HEK293 (cell line): ENCODE measurements around the gene PPY.
A peak's percentile ranks its signal among the peaks of the same experiment; 100 is the strongest.

Experiments used
- BCL6B ChIP-seq: fragments of 450-650 bp; formaldehyde crosslinking; IDR thresholded peaks from 2 replicates; pipeline ENCODE4 v1.5.1; 2017; ENCODE audit warnings: missing biosample characterization, missing genetic modification characterization
- FEZF1 ChIP-seq: fragments of 450-650 bp; formaldehyde crosslinking; IDR thresholded peaks from 2 replicates; pipeline ENCODE4 v1.5.1; 2016; ENCODE audit warnings: missing biosample characterization, missing genetic modification characterization
- HOXC10 ChIP-seq: sonication (generic); formaldehyde crosslinking; IDR thresholded peaks from 2 replicates; pipeline ENCODE4 v1.8.1; 2023; ENCODE audit warnings: mild to moderate bottlenecking, missing genetic modification reagents
- IKZF3 ChIP-seq: fragments of 450-650 bp; IDR thresholded peaks from 2 replicates; pipeline ENCODE4 v1.5.0; 2018; ENCODE audit warnings: missing biosample characterization, mild to moderate bottlenecking, missing genetic modification characterization, moderate library complexity
- PBX3 ChIP-seq: sonication (generic); formaldehyde crosslinking; IDR thresholded peaks from 2 replicates; pipeline ENCODE4 v1.8.1; 2022; ENCODE audit warnings: mild to moderate bottlenecking, moderate library complexity, missing genetic modification reagents
- PRDM1 ChIP-seq: fragments of 450-650 bp; formaldehyde crosslinking; IDR thresholded peaks from 2 replicates; pipeline ENCODE4; 2016; ENCODE audit warnings: missing biosample characterization, missing genetic modification characterization
- PRDM4 ChIP-seq: fragments of 450-650 bp; formaldehyde crosslinking; IDR thresholded peaks from 2 replicates; pipeline ENCODE4 v1.5.1; 2017; ENCODE audit warnings: missing biosample characterization, missing genetic modification characterization
- PRDM6 ChIP-seq: fragments of 450-650 bp; formaldehyde crosslinking; IDR thresholded peaks from 2 replicates; pipeline ENCODE4 v1.5.1; 2017; ENCODE audit warnings: missing biosample characterization, missing genetic modification characterization
- SCRT1 ChIP-seq: fragments of 450-650 bp; formaldehyde crosslinking; IDR thresholded peaks from 2 replicates; pipeline ENCODE4 v1.5.1; 2016; ENCODE audit warnings: missing biosample characterization, missing genetic modification characterization, borderline replicate concordance
- WT1 ChIP-seq: fragments of 450-650 bp; formaldehyde crosslinking; IDR thresholded peaks from 2 replicates; pipeline ENCODE4 v1.5.1; 2016; ENCODE audit warnings: missing biosample characterization, missing genetic modification characterization
- ZBTB20 ChIP-seq: fragments of 450-650 bp; formaldehyde crosslinking; IDR thresholded peaks from 2 replicates; pipeline ENCODE4 v1.5.1; 2016; ENCODE audit warnings: missing biosample characterization, missing genetic modification characterization
- ZBTB26 ChIP-seq: fragments of 450-650 bp; formaldehyde crosslinking; optimal IDR thresholded peaks from 2 replicates; pipeline ENCODE3; 2016; ENCODE audit warnings: missing biosample characterization, mild to moderate bottlenecking, missing genetic modification characterization
- ZBTB49 ChIP-seq: fragments of 450-650 bp; formaldehyde crosslinking; IDR thresholded peaks from 2 replicates; pipeline ENCODE4 v1.5.1; 2016; ENCODE audit warnings: missing biosample characterization, missing genetic modification characterization, low read depth
- ZNF133 ChIP-seq: fragments of 450-650 bp; formaldehyde crosslinking; IDR thresholded peaks from 2 replicates; pipeline ENCODE4 v1.5.1; 2016; ENCODE audit warnings: missing biosample characterization, missing genetic modification characterization
- ZNF157 ChIP-seq: fragments of 450-650 bp; formaldehyde crosslinking; IDR thresholded peaks from 2 replicates; pipeline ENCODE4 v1.5.1; 2016; ENCODE audit warnings: missing biosample characterization, missing genetic modification characterization
- ZNF221 ChIP-seq: fragments of 450-650 bp; formaldehyde crosslinking; IDR thresholded peaks from 2 replicates; pipeline ENCODE4 v1.5.1; 2017; ENCODE audit warnings: missing biosample characterization, missing genetic modification characterization, borderline replicate concordance
- ZNF239 ChIP-seq: fragments of 450-650 bp; formaldehyde crosslinking; IDR thresholded peaks from 2 replicates; pipeline ENCODE4 v1.5.1; 2016; ENCODE audit warnings: missing biosample characterization, missing genetic modification characterization
- ZNF416 ChIP-seq: fragments of 450-650 bp; formaldehyde crosslinking; IDR thresholded peaks from 2 replicates; pipeline ENCODE4 v1.5.1; 2016; ENCODE audit warnings: missing biosample characterization, missing genetic modification characterization
- ZNF423 ChIP-seq: fragments of 450-650 bp; formaldehyde crosslinking; IDR thresholded peaks from 2 replicates; pipeline ENCODE4 v1.5.1; 2016; ENCODE audit warnings: missing biosample characterization, missing genetic modification characterization
- ZNF473 ChIP-seq: fragments of 450-650 bp; formaldehyde crosslinking; IDR thresholded peaks from 2 replicates; pipeline ENCODE4 v1.5.1; 2017; ENCODE audit warnings: missing biosample characterization, missing genetic modification characterization
- ZNF521 ChIP-seq: fragments of 450-650 bp; formaldehyde crosslinking; IDR thresholded peaks from 2 replicates; pipeline ENCODE4 v1.5.1; 2017; ENCODE audit warnings: missing biosample characterization, mild to moderate bottlenecking, missing genetic modification characterization
- ZNF561 ChIP-seq: fragments of 450-650 bp; IDR thresholded peaks from 2 replicates; pipeline ENCODE4 v1.5.1; 2018; ENCODE audit warnings: missing biosample characterization, missing genetic modification characterization, borderline replicate concordance
- ZNF571 ChIP-seq: fragments of 450-650 bp; formaldehyde crosslinking; IDR thresholded peaks from 2 replicates; pipeline ENCODE4 v1.5.0; 2017; ENCODE audit warnings: missing biosample characterization, missing genetic modification characterization
- ZNF610 ChIP-seq: fragments of 450-650 bp; formaldehyde crosslinking; IDR thresholded peaks from 2 replicates; pipeline ENCODE4 v1.5.1; 2016; ENCODE audit warnings: missing biosample characterization, missing genetic modification characterization, borderline replicate concordance
- ZNF629 ChIP-seq: fragments of 450-650 bp; formaldehyde crosslinking; IDR thresholded peaks from 2 replicates; pipeline ENCODE4 v1.5.1; 2017; ENCODE audit warnings: missing biosample characterization, missing genetic modification characterization
- ZNF704 ChIP-seq: fragments of 450-650 bp; formaldehyde crosslinking; IDR thresholded peaks from 2 replicates; pipeline ENCODE4 v1.5.1; 2016; ENCODE audit warnings: missing biosample characterization, missing genetic modification characterization
- ZNF830 ChIP-seq: fragments of 450-650 bp; IDR thresholded peaks from 2 replicates; pipeline ENCODE4 v1.5.0; 2018; ENCODE audit warnings: missing biosample characterization, missing genetic modification characterization, low read depth, mild to moderate bottlenecking, moderate library complexity
- ZNF837 ChIP-seq: fragments of 450-650 bp; formaldehyde crosslinking; IDR thresholded peaks from 2 replicates; pipeline ENCODE4 v1.5.1; 2016; ENCODE audit warnings: missing biosample characterization, missing genetic modification characterization

The PPY gene

GRCh38 chr17:43905985-43906852 is 36.1 kb downstream of the PPY start (continued):
- no peak for TF ChIP-seq ZNF157 (tag by site-specific recombination)
- no peak; the same call in 1 of the 2 replicates for TF ChIP-seq ZNF423 (tag by site-specific recombination)
- TF ChIP-seq HOXC10 (CRISPR knock-in tag), result no peak
- no peak for TF ChIP-seq ZNF571 (tag by site-specific recombination)
- no peak for TF ChIP-seq PRDM6 (tag by site-specific recombination)
- TF ChIP-seq ZNF830 (tag by site-specific recombination), result no peak
- no peak for TF ChIP-seq ZNF473 (tag by site-specific recombination)
- TF ChIP-seq BCL6B (tag by site-specific recombination), result no peak
- TF ChIP-seq ZBTB20 (tag by site-specific recombination), result 0 out of 2 replicates have a peak, but pooled peaks have one; percentile 57
- TF ChIP-seq PBX3 (CRISPR knock-in tag), result no peak; the same call in 1 of the 2 replicates
- TF ChIP-seq ZNF837 (tag by site-specific recombination), result no peak
- TF ChIP-seq ZNF704 (tag by site-specific recombination), result no peak
- TF ChIP-seq ZNF629 (tag by site-specific recombination), result peak; percentile 81
- TF ChIP-seq ZNF610 (tag by site-specific recombination), result no peak
- 0 out of 2 replicates have a peak, but pooled peaks have one; percentile 15 for TF ChIP-seq WT1 (tag by site-specific recombination)
- TF ChIP-seq IKZF3 (tag by site-specific recombination), result 0 out of 2 replicates have a peak, but pooled peaks have one; percentile 15
- TF ChIP-seq ZBTB49 (tag by site-specific recombination), result no peak
- no peak for TF ChIP-seq ZNF521
- no peak for TF ChIP-seq ZNF561
- peak; percentile 64 for TF ChIP-seq ZBTB26 (tag by site-specific recombination)
- TF ChIP-seq FEZF1, result no peak
- TF ChIP-seq ZNF416 (tag by site-specific recombination), result no peak
- TF ChIP-seq ZNF133 (tag by site-specific recombination), result no peak
- TF ChIP-seq SCRT1 (tag by site-specific recombination), result no peak
- TF ChIP-seq PRDM4 (tag by site-specific recombination), result peak; percentile 53; the same call in 1 of the 2 replicates
- no peak for TF ChIP-seq ZNF239 (tag by site-specific recombination)
- TF ChIP-seq ZNF221 (tag by site-specific recombination), result no peak
- TF ChIP-seq PRDM1 (tag by site-specific recombination), result peak; percentile 43; the same call in 1 of the 2 replicates
